Measurements from ENCODE around the gene USP49. TPM values are rescaled to one million over a fixed set of nuclear protein-coding genes. Genes with fewer than 3 reads are reported as not detected.

Gene USP49
- total and polyA plus RNA-seq, 2 experiments from 2014 or later: 5.0 to 8.5 TPM

GRCh38 chr6:41934278-41935192 lies 39.4 kb upstream of the USP49 start:
- DNase-seq (ENCODE audit: low read depth in 1 of 2, low spot score in 1 of 2): no peak
- Histone ChIP-seq H3K36me3 (peaks cover 42% of the 10 kb centered on the region), H3K4me3 (no peak overlapping the region), H3K9me3 (ENCODE audit: low read depth) (no peaks in the 10 kb centered on the region), H3K27me3 (no peaks in the 10 kb centered on the region), H3K27ac (peak overlapping the region; percentile 30), H3K4me1 (ENCODE audit: low read depth) (peaks cover 6% of the 10 kb centered on the region)
- no peak for TF ChIP-seq CTCF (IDR thresholded peaks at IDR 0.05; ENCODE audit: low read depth, low read length)

GRCh38 chr6:41932378-41932777 lies 37.2 kb upstream of the USP49 start:
- DNase-seq (ENCODE audit: low read depth in 1 of 2, low spot score in 1 of 2): no peak
- no peak overlapping the region for H3K4me3 ChIP-seq
- H3K27me3 ChIP-seq: no peaks in the 10 kb centered on the region
- H3K9me3 ChIP-seq (ENCODE audit: low read depth): no peaks in the 10 kb centered on the region
- H3K27ac ChIP-seq: no peak overlapping the region
- H3K36me3 ChIP-seq: peaks cover 62% of the 10 kb centered on the region
- no peak for TF ChIP-seq CTCF (IDR thresholded peaks at IDR 0.05; ENCODE audit: low read depth, low read length)
- H3K4me1 ChIP-seq (ENCODE audit: low read depth): no peaks in the 10 kb centered on the region

- Histone ChIP-seq H3K27ac (no peak overlapping the region), H3K4me3 (no peak overlapping the region), H3K4me1 (ENCODE audit: low read depth) (no peaks in the 10 kb centered on the region), H3K36me3 (peaks cover 65% of the 10 kb centered on the region), H3K9me3 (ENCODE audit: low read depth) (no peaks in the 10 kb centered on the region), H3K27me3 (no peaks in the 10 kb centered on the region)
- no peak for DNase-seq (ENCODE audit: low read depth in 1 of 2, low spot score in 1 of 2)
- no peak for TF ChIP-seq CTCF (IDR thresholded peaks at IDR 0.05; ENCODE audit: low read depth, low read length)
Measured at GRCh38 chr6:41931792-41932191, 36.6 kb upstream of the USP49 start.

- DNase-seq (ENCODE audit: low read depth in 1 of 2, low spot score in 1 of 2): no peak
- Histone ChIP-seq H3K4me1 (ENCODE audit: low read depth) (no peaks in the 10 kb centered on the region), H3K27ac (no peak overlapping the region), H3K36me3 (peaks cover 64% of the 10 kb centered on the region), H3K4me3 (no peak overlapping the region), H3K27me3 (no peaks in the 10 kb centered on the region), H3K9me3 (ENCODE audit: low read depth) (no peaks in the 10 kb centered on the region)
- no peak for TF ChIP-seq CTCF (IDR thresholded peaks at IDR 0.05; ENCODE audit: low read depth, low read length)
Measured at GRCh38 chr6:41929924-41930323, 34.7 kb upstream of the USP49 start.

- Histone ChIP-seq H3K4me1 (ENCODE audit: low read depth) (peaks cover 5% of the 10 kb centered on the region), H3K27me3 (no peaks in the 10 kb centered on the region)
- no peak for TF ChIP-seq CTCF (IDR thresholded peaks at IDR 0.05; ENCODE audit: low read depth, low read length)
Measured at GRCh38 chr6:41927253-41927652, 32.1 kb upstream of the USP49 start.

More at GRCh38 chr6:41927253-41927652, 32.1 kb upstream of the USP49 start:
- Histone ChIP-seq H3K4me3 (no peak overlapping the region), H3K27ac (no peak overlapping the region), H3K36me3 (peaks cover 51% of the 10 kb centered on the region), H3K9me3 (ENCODE audit: low read depth) (no peaks in the 10 kb centered on the region)
- DNase-seq (ENCODE audit: low read depth in 1 of 2, low spot score in 1 of 2): no peak

Measured in cardiac muscle cell (in vitro differentiated cells and primary cell).